ENCODE results near the gene MACC1. TPM values are rescaled to one million over a fixed set of nuclear protein-coding genes. Genes with fewer than 3 reads are reported as not detected.

Gene MACC1
- polyA plus RNA-seq, 1 experiment: not detected

DNA sequence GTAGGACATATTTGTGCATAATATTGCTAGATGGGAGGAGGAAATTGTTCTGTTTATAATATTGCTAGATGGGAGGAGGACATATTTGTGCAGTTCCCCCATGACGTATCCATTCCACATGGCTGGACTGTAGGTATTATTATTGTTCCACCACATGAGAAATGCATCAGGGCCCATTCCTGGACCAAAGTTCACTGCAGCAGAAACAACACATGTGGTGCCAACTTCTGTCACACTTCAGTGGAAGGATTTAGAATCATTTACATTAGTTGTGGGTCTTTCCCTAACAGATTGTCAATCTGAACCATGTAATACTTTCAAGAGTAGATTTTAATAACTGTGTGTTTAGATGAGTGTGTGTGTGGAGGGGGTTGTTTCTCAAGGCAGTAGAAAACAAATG is 32.7 kb upstream of the MACC1 start:
- Histone ChIP-seq H3K27me3 (ENCODE audit: control insufficient read depth, insufficient read depth, low read length) (no peaks in the 10 kb centered on the region), H3K36me3 (ENCODE audit: control insufficient read depth, insufficient read depth, low read length) (no peaks in the 10 kb centered on the region), H3K4me3 (ENCODE audit: low read depth, low read length) (no peak overlapping the region)
- DNase-seq (ENCODE audit: low read depth): no peak
- POLR2A ChIA-PET: no interaction called here
- CTCF ChIA-PET: interaction anchor here (0.7 to 1.0 kb wide), 2 partner anchors 71 to 140 kb away, joined by 3 read pairs; no protein-coding TSS in a partner anchor
- TF ChIP-seq, protein P1, sequence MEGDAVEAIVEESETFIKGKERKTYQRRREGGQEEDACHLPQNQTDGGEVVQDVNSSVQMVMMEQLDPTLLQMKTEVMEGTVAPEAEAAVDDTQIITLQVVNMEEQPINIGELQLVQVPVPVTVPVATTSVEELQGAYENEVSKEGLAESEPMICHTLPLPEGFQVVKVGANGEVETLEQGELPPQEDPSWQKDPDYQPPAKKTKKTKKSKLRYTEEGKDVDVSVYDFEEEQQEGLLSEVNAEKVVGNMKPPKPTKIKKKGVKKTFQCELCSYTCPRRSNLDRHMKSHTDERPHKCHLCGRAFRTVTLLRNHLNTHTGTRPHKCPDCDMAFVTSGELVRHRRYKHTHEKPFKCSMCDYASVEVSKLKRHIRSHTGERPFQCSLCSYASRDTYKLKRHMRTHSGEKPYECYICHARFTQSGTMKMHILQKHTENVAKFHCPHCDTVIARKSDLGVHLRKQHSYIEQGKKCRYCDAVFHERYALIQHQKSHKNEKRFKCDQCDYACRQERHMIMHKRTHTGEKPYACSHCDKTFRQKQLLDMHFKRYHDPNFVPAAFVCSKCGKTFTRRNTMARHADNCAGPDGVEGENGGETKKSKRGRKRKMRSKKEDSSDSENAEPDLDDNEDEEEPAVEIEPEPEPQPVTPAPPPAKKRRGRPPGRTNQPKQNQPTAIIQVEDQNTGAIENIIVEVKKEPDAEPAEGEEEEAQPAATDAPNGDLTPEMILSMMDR (IDR thresholded peaks at IDR 0.05; ENCODE audit: insufficient read depth, low read depth, low read length): no peak

DNA sequence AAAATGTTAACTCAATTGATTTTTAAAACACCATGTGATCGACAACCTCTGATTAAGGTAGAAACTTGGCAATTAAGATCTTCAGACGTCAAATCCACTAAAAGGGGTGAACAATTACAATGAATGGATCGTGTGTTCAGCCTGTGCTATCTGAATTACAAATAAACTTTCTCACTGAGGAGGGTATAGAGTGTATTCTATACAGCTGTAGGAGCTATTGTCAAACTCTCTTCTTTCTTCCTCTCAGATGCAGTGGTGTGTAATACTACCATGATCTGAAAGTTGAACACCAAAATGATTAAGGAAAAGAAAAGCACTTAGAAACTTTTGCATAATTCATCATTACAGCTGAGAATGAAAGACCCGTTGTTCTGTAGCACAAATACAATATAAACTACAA is 32.2 kb upstream of the MACC1 start:
- no peaks in the 10 kb centered on the region for H3K36me3 ChIP-seq (ENCODE audit: control insufficient read depth, insufficient read depth, low read length)
- ChIA-PET CTCF (no interaction called here), POLR2A (no interaction called here)
- no peak overlapping the region for H3K4me3 ChIP-seq (ENCODE audit: low read depth, low read length)
- no peak for DNase-seq (ENCODE audit: low read depth)
- TF ChIP-seq, protein P1 (IDR thresholded peaks at IDR 0.05; ENCODE audit: insufficient read depth, low read depth, low read length): no peak
- no peaks in the 10 kb centered on the region for H3K27me3 ChIP-seq (ENCODE audit: control insufficient read depth, insufficient read depth, low read length)

DNA sequence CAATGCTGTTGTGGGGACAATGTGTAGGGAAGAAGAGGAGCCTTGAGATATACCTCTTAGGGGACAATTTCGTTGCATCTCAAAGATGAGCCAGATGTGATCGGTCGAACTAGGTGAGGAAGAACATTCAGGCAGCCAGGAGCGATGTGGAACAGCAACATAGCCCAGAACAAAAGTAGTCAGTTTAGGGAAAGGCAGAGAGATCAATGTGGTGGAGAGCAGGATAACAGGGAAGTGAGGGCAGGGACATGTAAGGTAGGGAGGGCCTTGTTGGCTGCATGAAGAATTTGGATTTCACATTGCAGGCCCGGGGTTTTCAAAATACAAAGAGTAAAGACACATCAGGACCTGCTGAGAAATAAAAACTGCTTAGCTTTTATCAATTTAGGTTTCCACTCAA is 29.1 kb upstream of the MACC1 start:
- Histone ChIP-seq H3K4me3 (ENCODE audit: low read depth, low read length) (no peak overlapping the region), H3K36me3 (ENCODE audit: control insufficient read depth, insufficient read depth, low read length) (no peaks in the 10 kb centered on the region), H3K27me3 (ENCODE audit: control insufficient read depth, insufficient read depth, low read length) (no peaks in the 10 kb centered on the region)
- ChIA-PET POLR2A (no interaction called here), CTCF (no interaction called here)
- TF ChIP-seq, protein P1 (IDR thresholded peaks at IDR 0.05; ENCODE audit: insufficient read depth, low read depth, low read length): no peak
- DNase-seq (ENCODE audit: low read depth): no peak

DNA sequence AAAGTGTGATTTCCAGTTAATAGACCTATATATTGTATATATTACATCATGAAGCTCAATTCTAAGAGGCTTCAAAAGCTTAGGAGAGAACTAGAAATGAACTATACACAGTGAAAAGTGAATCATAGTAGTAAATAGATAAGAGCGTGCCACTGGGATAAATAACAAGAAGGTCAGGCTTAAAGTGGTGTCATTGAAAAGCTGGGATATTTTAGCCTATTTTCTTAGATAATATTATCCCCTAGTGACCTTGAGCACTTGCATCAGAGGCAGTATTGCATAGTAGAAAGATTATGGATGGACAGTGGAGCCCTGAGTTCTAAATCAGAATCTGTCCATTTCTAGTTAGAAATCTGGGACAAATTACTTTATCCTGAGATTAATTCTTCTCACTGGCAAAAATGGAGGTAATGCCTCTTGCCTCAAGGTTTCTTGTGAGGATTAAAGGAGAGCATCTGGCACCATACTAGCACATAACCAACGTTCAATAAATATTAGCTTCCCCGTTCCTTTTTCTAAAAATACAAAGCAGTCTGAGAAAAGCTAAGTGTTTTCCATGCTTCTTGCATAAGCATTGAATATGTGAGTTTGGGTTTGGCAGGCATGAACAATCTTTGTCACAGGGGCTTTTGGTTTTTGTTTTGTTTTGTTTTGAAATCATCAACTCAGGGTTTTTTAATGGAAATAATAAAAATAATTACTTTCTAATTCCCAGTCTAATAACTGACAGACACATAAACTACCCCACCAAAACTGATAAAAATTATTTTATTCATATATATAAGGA is 27.3 kb upstream of the MACC1 start:
- DNase-seq (ENCODE audit: low read depth): no peak
- TF ChIP-seq, protein P1 (IDR thresholded peaks at IDR 0.05; ENCODE audit: insufficient read depth, low read depth, low read length): no peak
- H3K27me3 ChIP-seq (ENCODE audit: control insufficient read depth, insufficient read depth, low read length): no peaks in the 10 kb centered on the region
- ChIA-PET POLR2A (no interaction called here), CTCF (interaction anchor here (0.6 to 1.1 kb wide), 3 partner anchors 159 to 261 kb away, joined by 3 read pairs; no protein-coding TSS in a partner anchor)
- no peaks in the 10 kb centered on the region for H3K36me3 ChIP-seq (ENCODE audit: control insufficient read depth, insufficient read depth, low read length)
- H3K4me3 ChIP-seq (ENCODE audit: low read depth, low read length): no peak overlapping the region

DNA sequence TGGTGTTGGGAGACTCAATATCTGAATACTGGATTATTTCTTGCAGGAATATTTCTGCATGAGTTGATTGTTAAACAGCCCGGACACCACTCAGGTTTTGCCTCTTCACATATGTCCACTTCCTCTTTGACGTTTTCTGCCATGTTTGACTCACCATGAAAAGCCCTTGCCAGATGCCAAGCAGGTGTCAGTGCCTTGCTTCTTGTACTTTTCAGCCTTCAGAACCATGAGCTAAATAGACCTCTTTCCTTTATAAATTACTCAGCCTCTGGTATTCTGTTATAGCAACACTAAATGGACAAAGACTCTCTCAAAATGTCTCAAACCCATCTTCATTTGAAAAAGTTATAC is 24.7 kb upstream of the MACC1 start:
- Histone ChIP-seq H3K4me3 (ENCODE audit: low read depth, low read length) (no peak overlapping the region), H3K36me3 (ENCODE audit: control insufficient read depth, insufficient read depth, low read length) (no peaks in the 10 kb centered on the region), H3K27me3 (ENCODE audit: control insufficient read depth, insufficient read depth, low read length) (no peaks in the 10 kb centered on the region)
- TF ChIP-seq, protein P1 (IDR thresholded peaks at IDR 0.05; ENCODE audit: insufficient read depth, low read depth, low read length): no peak
- DNase-seq (ENCODE audit: low read depth): no peak
- ChIA-PET CTCF (interaction anchor here (0.7 to 1.1 kb wide), 3 partner anchors 10 to 259 kb away, joined by 3 read pairs; no protein-coding TSS in a partner anchor), POLR2A (no interaction called here)

Data from BJ (cell line).